H1 (cell line): Measurements from ENCODE around the gene ADRB1.

ENCODE experiments used
- BCL11A ChIP-seq, 2 experiments: IDR thresholded peaks; one replicate each; pipeline ENCODE4 v1.6.1; 2011; ENCODE audit warnings: low read depth in 2 of 2, low read length in 2 of 2, mild to moderate bottlenecking in 2 of 2
- EGR1 ChIP-seq: IDR thresholded peaks from 2 replicates; pipeline ENCODE4 v1.6.1; 2011; ENCODE audit warnings: low read depth, low read length, borderline replicate concordance
- EZH2 ChIP-seq: fragments of 200-600 bp; sonication (generic); IDR thresholded peaks from 2 replicates; pipeline ENCODE4 v1.7.1; 2012; ENCODE audit warnings: low read depth, mild to moderate bottlenecking, moderate library complexity, low read length, inconsistent platforms; ENCODE audit not compliant: severe bottlenecking
- HDAC2 ChIP-seq, 2 experiments: fragments of 300-600 bp in 1 of 2; sonication (generic) in 1 of 2; IDR thresholded peaks; 2 replicates each; pipeline ENCODE4 v1.6.1; 2011 to 2012; ENCODE audit warnings: low read depth in 2 of 2, low read length in 2 of 2, mild to moderate bottlenecking in 2 of 2, moderate library complexity in 2 of 2, borderline replicate concordance in 1 of 2, inconsistent platforms in 1 of 2
- POLR2A ChIP-seq, 2 experiments: IDR thresholded peaks; 1 replicate in 1 of 2; 2 replicates in 1 of 2; pipeline ENCODE4 v1.6.1; 2011; ENCODE audit warnings: low read depth in 2 of 2, low read length in 2 of 2, mild to moderate bottlenecking in 2 of 2; ENCODE audit errors: control extremely low read depth in 1 of 2
- POLR2AphosphoS5 ChIP-seq: IDR thresholded peaks from 2 replicates; pipeline ENCODE4 v1.6.1; 2011; ENCODE audit warnings: low read depth, low read length
- RNF2 ChIP-seq: fragments of 200-900, 300-1000 bp; sonication (generic); IDR thresholded peaks from 2 replicates; pipeline ENCODE4 v1.7.1; 2016; ENCODE audit warnings: borderline replicate concordance, low read depth, mild to moderate bottlenecking, antibody characterized with exemption, low read length; ENCODE audit not compliant: poor library complexity, severe bottlenecking; ENCODE audit errors: missing control alignments
- SIN3A ChIP-seq, 2 experiments: IDR thresholded peaks in 1 of 2; conservative IDR thresholded peaks in 1 of 2; 2 replicates each; pipeline ENCODE4 v1.6.1; 2011 to 2012; ENCODE audit warnings: low read length in 2 of 2, improper control_type of control experiment in 1 of 2, low read depth in 1 of 2, mild to moderate bottlenecking in 1 of 2
- TAF1 ChIP-seq: IDR thresholded peaks from 2 replicates; pipeline ENCODE4 v1.6.1; 2011; ENCODE audit warnings: mild to moderate bottlenecking, low read depth, low read length
- TCF12 ChIP-seq: IDR thresholded peaks from 2 replicates; pipeline ENCODE4 v1.6.1; 2011; ENCODE audit warnings: low read depth, mild to moderate bottlenecking, low read length
- YY1 ChIP-seq: IDR thresholded peaks from 2 replicates; pipeline ENCODE4 v1.6.1; 2011; ENCODE audit warnings: low read depth, mild to moderate bottlenecking, low read length
- ZNF274 ChIP-seq: IDR thresholded peaks from 2 replicates; pipeline ENCODE4 v1.7.0; 2012; ENCODE audit warnings: low read length, borderline replicate concordance; ENCODE audit errors: extremely low read depth
- TF ChIP-seq, protein P1 (sequence below), 3 experiments: IDR thresholded peaks; 1 replicate in 2 of 3; 2 replicates in 1 of 3; pipeline versions ENCODE4 v1.5.1 to v1.6.1; 2011; ENCODE audit warnings: low read length in 3 of 3, mild to moderate bottlenecking in 3 of 3, inconsistent platforms in 2 of 3, low read depth in 1 of 3, moderate library complexity in 1 of 3; ENCODE audit not compliant: insufficient read depth in 1 of 3; ENCODE audit errors: control extremely low read depth in 1 of 3
- TF ChIP-seq, protein P2 (sequence below): IDR thresholded peaks from 2 replicates; pipeline ENCODE4 v1.6.1; 2012; ENCODE audit warnings: inconsistent platforms

DNA sequence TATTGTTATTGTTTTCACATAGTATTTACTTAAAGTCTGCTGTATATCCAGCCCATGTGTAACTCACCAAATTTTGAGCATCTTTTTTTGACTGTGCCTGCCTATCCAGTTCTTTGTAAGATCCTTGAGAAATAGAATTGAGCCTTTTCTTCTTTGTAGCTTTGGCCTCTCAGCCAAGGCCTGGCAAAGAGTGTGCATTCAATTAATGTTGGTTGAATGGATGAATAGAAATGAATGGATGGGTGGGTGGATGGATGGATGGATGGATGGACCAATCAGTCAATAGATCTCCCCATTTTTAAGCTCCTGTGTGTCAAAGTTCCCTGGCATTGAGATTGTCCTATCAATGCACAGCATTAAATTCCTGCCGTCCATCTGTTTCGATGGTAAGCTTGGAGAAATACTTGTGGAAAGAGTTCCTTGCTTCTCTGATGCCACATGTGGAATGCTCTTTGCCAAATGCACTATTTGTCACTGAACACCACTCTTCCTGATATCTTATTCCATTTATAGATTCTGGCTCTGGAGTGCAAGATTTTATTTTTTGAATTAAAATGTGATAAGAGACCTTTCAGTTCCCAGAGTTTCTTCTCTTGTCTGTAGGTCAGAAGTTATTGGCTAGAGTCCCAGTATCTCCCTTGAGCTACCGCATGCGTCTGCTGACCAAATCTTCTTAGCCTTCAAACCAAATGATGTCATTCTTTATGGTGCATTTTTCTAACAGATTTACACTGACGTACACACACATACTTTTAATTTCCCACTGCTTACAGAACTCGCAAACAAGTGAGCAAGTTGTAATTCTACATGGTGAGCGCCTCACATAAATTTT, 20.7 kb upstream of the ADRB1 start:
- no peak for TF ChIP-seq BCL11A (IDR thresholded peaks at IDR 0.05; ENCODE audit: low read depth in 2 of 2, low read length in 2 of 2)
- no peak for TF ChIP-seq ZNF274
- TF ChIP-seq, protein P1, sequence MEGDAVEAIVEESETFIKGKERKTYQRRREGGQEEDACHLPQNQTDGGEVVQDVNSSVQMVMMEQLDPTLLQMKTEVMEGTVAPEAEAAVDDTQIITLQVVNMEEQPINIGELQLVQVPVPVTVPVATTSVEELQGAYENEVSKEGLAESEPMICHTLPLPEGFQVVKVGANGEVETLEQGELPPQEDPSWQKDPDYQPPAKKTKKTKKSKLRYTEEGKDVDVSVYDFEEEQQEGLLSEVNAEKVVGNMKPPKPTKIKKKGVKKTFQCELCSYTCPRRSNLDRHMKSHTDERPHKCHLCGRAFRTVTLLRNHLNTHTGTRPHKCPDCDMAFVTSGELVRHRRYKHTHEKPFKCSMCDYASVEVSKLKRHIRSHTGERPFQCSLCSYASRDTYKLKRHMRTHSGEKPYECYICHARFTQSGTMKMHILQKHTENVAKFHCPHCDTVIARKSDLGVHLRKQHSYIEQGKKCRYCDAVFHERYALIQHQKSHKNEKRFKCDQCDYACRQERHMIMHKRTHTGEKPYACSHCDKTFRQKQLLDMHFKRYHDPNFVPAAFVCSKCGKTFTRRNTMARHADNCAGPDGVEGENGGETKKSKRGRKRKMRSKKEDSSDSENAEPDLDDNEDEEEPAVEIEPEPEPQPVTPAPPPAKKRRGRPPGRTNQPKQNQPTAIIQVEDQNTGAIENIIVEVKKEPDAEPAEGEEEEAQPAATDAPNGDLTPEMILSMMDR (IDR thresholded peaks at IDR 0.05; ENCODE audit: control extremely low read depth in 1 of 3, insufficient read depth in 1 of 3, low read depth in 1 of 3, low read length in 3 of 3) = no peak
- TF ChIP-seq POLR2A (IDR thresholded peaks at IDR 0.05; ENCODE audit: control extremely low read depth in 1 of 2, low read depth in 2 of 2, low read length in 2 of 2) = no peak
- TF ChIP-seq EZH2 = no peak
- TF ChIP-seq TAF1 = no peak
- TF ChIP-seq RNF2 = no peak
- TF ChIP-seq TCF12 = no peak
- TF ChIP-seq SIN3A (conservative IDR thresholded peaks at IDR 0.05 in 1 of 2, IDR thresholded peaks at IDR 0.05 in 1 of 2; ENCODE audit: low read depth in 1 of 2, low read length in 2 of 2) = no peak
- no peak for TF ChIP-seq POLR2AphosphoS5
- TF ChIP-seq HDAC2 (IDR thresholded peaks at IDR 0.05; ENCODE audit: borderline replicate concordance in 1 of 2, low read depth in 2 of 2, low read length in 2 of 2) = no peak
- no peak for TF ChIP-seq EGR1
- no peak for TF ChIP-seq YY1
- TF ChIP-seq, protein P2, sequence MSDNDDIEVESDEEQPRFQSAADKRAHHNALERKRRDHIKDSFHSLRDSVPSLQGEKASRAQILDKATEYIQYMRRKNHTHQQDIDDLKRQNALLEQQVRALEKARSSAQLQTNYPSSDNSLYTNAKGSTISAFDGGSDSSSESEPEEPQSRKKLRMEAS = no peak
